NCI-H460 (cell line): ENCODE data around the gene ANO8. TPM values are rescaled to one million over a fixed set of nuclear protein-coding genes. Genes with fewer than 3 reads are reported as not detected.

ENCODE experiments used
- DNase-seq: peaks from one replicate; pipeline ENCODE4 v3.0.0-alpha.2; 2016; ENCODE audit warnings: low read depth; ENCODE audit errors: extremely low read depth
- total RNA-seq: library from RNA; depleted of rRNA; stranded (reverse); fragments of >200 nt; shearing (Covaris generic); gene quantifications from 2 replicates; pipeline ENCODE4 v1.2.3, GENCODE V29; 2014

ANO8 gene
- total RNA-seq, 1 experiment from 2014 or later: 4.5 TPM

GRCh38 chr19:17329366-17330261 lies 5.0 kb downstream of the ANO8 start:
- no peak for DNase-seq

GRCh38 chr19:17328517-17329365 lies 5.9 kb downstream of the ANO8 start:
- no peak for DNase-seq

GRCh38 chr19:17327654-17328516 lies 6.8 kb downstream of the ANO8 start:
- DNase-seq: peak; percentile 43

- DNase-seq: no peak
These were observed 7.5 kb downstream of the ANO8 start for GRCh38 chr19:17327068-17327653.

- DNase-seq: no peak
These were observed 8.1 kb downstream of the ANO8 start for GRCh38 chr19:17326595-17326966.

GRCh38 chr19:17325881-17326594 lies 8.6 kb downstream of the ANO8 start:
- no peak for DNase-seq

- DNase-seq: no peak
These were observed 9.5 kb downstream of the ANO8 start for GRCh38 chr19:17325133-17325532.

GRCh38 chr19:17324357-17325114 lies 10.1 kb downstream of the ANO8 start:
- no peak for DNase-seq

GRCh38 chr19:17323964-17324332 lies 10.7 kb downstream of the ANO8 start:
- no peak for DNase-seq

- no peak for DNase-seq
These were observed 11.2 kb downstream of the ANO8 start for GRCh38 chr19:17323300-17323963.

GRCh38 chr19:17322854-17323253 lies 11.8 kb downstream of the ANO8 start:
- no peak for DNase-seq

- no peak for DNase-seq
These were observed 12.8 kb downstream of the ANO8 start for GRCh38 chr19:17321655-17322489.

GRCh38 chr19:17320435-17320834 lies 14.2 kb downstream of the ANO8 start:
- DNase-seq: no peak

- no peak for DNase-seq
These were observed 15.0 kb downstream of the ANO8 start for GRCh38 chr19:17319473-17320238.

- DNase-seq: no peak
These were observed 15.7 kb downstream of the ANO8 start for GRCh38 chr19:17318966-17319365.

GRCh38 chr19:17314007-17314593 lies 20.6 kb downstream of the ANO8 start:
- DNase-seq: no peak
